NCI-H1930 (cell line): ENCODE results near the gene COA4.

Source experiments
- DNase-seq, 2 experiments: peaks; one replicate each; lab custom pipeline; 2025; lab: John Stamatoyannopoulos, UW

COA4 gene

GRCh38 chr11:73866095-73866579 lies 10.5 kb downstream of the COA4 start:
- DNase-seq, result no peak

- no peak for DNase-seq
Measured at GRCh38 chr11:73862986-73863385, 13.7 kb downstream of the COA4 start.

GRCh38 chr11:73860202-73860601 lies 16.4 kb downstream of the COA4 start:
- no peak for DNase-seq

GRCh38 chr11:73859671-73860070 lies 17.0 kb downstream of the COA4 start:
- DNase-seq, result no peak

GRCh38 chr11:73856031-73856567 lies 20.5 kb downstream of the COA4 start:
- DNase-seq, result no peak

- no peak for DNase-seq
Measured at GRCh38 chr11:73854680-73855079, 22.0 kb downstream of the COA4 start.

- DNase-seq, result no peak
Measured at GRCh38 chr11:73852049-73852448, 24.6 kb downstream of the COA4 start.

GRCh38 chr11:73851046-73851764 lies 25.4 kb downstream of the COA4 start:
- DNase-seq, result no peak

- DNase-seq, result no peak
Measured at GRCh38 chr11:73839123-73839457, 37.6 kb downstream of the COA4 start.

GRCh38 chr11:73838443-73839122 lies 38.1 kb downstream of the COA4 start:
- no peak for DNase-seq

- DNase-seq, result no peak
Measured at GRCh38 chr11:73833067-73833466, 43.6 kb downstream of the COA4 start.

GRCh38 chr11:73830261-73830660 lies 46.4 kb downstream of the COA4 start:
- DNase-seq, result no peak
